Measurements from ENCODE around the gene BBIP1. TPM values are rescaled to one million over a fixed set of nuclear protein-coding genes. Genes with fewer than 3 reads are reported as not detected.

BBIP1 gene
- total RNA-seq (ENCODE audit: unreplicated experiment), result 23.6 TPM
- long read RNA-seq, full-length matches to known transcripts, result 8 of 16 reads
- long read RNA-seq, partial matches to known transcripts, result 3 of 16 reads
- long read RNA-seq, other reads (novel, unspliced or antisense), result 5 of 16 reads

GRCh38 chr10:110918643-110919348 is at the start of gene BBIP1:
BBIP1 (minus strand) TSS chr10:110919180; CDS start chr10:110918157, 1,023 bp downstream.
- Mint-ChIP-seq H3K27ac (ENCODE audit: unreplicated experiment) (peak within 1 kb of the TSS; percentile 100), H3K36me3 (ENCODE audit: low read depth, unreplicated experiment) (no peaks in the 10 kb centered on the region), H3K4me1 (ENCODE audit: unreplicated experiment) (peaks cover 12% of the 10 kb centered on the region), H3K4me3 (ENCODE audit: unreplicated experiment) (peak within 1 kb of the TSS; percentile 99), H3K9me3 (ENCODE audit: unreplicated experiment) (no peaks in the 10 kb centered on the region), H3K27me3 (ENCODE audit: unreplicated experiment) (peaks cover 18% of the 10 kb centered on the region)
- DNase-seq (ENCODE audit: low spot score), result peak; percentile 97
- TF ChIP-seq CTCF (IDR thresholded peaks at IDR 0.05; ENCODE audit: unreplicated experiment), result no peak

GRCh38 chr10:110967645-110968044 is 48.7 kb upstream of the BBIP1 start:
- Mint-ChIP-seq H3K4me1 (ENCODE audit: unreplicated experiment) (peaks cover 10% of the 10 kb centered on the region), H3K4me3 (ENCODE audit: unreplicated experiment) (no peak overlapping the region), H3K27me3 (ENCODE audit: unreplicated experiment) (no peaks in the 10 kb centered on the region), H3K9me3 (ENCODE audit: unreplicated experiment) (no peaks in the 10 kb centered on the region), H3K36me3 (ENCODE audit: low read depth, unreplicated experiment) (no peaks in the 10 kb centered on the region), H3K27ac (ENCODE audit: unreplicated experiment) (no peak overlapping the region)
- no peak for TF ChIP-seq CTCF (IDR thresholded peaks at IDR 0.05; ENCODE audit: unreplicated experiment)
- DNase-seq (ENCODE audit: low spot score), result no peak

DNA sequence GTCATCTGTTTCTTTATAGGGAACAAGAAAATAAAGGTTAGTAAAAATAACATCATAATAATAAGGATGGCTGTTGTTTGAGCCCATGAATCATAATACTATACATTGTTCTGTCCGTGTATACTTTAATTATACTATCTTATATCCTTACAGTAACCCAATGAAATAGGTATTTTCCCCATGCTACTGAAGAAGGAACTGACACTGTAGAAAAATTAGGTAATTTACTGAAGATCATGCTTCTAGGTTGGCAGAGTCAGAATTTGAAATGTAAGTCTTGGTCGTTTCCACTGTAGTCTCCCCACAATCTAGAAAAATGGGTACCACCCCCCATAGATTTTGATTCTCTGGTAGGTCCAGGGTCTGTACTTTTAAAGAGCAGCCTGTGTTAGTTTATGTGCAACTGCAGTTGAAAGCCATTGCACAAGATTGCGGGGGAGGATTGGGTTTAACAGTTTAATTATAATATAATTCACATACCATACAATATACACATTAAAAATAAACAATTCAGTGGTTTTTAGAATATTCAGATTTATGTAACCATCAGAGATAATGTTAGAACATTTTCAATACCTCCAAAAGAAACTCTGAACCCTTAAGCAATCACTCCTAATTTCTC is 48.1 kb upstream of the BBIP1 start:
- H3K9me3 Mint-ChIP-seq (ENCODE audit: unreplicated experiment), result no peaks in the 10 kb centered on the region
- no peaks in the 10 kb centered on the region for H3K36me3 Mint-ChIP-seq (ENCODE audit: low read depth, unreplicated experiment)
- TF ChIP-seq CTCF (IDR thresholded peaks at IDR 0.05; ENCODE audit: unreplicated experiment), result no peak
- H3K27ac Mint-ChIP-seq (ENCODE audit: unreplicated experiment), result no peak overlapping the region
- no peaks in the 10 kb centered on the region for H3K27me3 Mint-ChIP-seq (ENCODE audit: unreplicated experiment)
- no peak for DNase-seq (ENCODE audit: low spot score)
- H3K4me1 Mint-ChIP-seq (ENCODE audit: unreplicated experiment), result peaks cover 10% of the 10 kb centered on the region
- H3K4me3 Mint-ChIP-seq (ENCODE audit: unreplicated experiment), result no peak overlapping the region

DNA sequence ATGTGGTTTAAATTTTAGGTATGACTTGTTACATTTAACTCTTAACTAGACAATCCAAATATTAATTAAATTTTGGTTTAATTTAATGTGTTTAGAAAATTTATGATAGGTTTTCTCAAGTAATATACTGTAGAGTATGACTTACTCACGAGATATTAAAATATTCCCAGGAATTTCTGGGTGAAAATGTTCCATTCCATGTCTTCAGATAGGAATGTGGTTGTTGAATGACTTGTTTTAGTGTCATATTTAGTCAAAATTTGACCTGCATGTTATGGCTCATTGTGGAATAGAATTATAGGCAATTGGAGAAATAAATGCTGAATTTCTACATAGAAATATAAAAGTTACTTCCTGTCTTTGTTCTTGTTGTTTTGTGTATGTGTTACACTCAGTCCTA is 47.2 kb upstream of the BBIP1 start:
- no peaks in the 10 kb centered on the region for H3K27me3 Mint-ChIP-seq (ENCODE audit: unreplicated experiment)
- peaks cover 10% of the 10 kb centered on the region for H3K4me1 Mint-ChIP-seq (ENCODE audit: unreplicated experiment)

More for the DNA sequence above, 47.2 kb upstream of the BBIP1 start:
- no peak overlapping the region for H3K4me3 Mint-ChIP-seq (ENCODE audit: unreplicated experiment)
- TF ChIP-seq CTCF (IDR thresholded peaks at IDR 0.05; ENCODE audit: unreplicated experiment), result no peak
- DNase-seq (ENCODE audit: low spot score), result no peak
- no peaks in the 10 kb centered on the region for H3K9me3 Mint-ChIP-seq (ENCODE audit: unreplicated experiment)
- H3K27ac Mint-ChIP-seq (ENCODE audit: unreplicated experiment), result no peak overlapping the region
- no peaks in the 10 kb centered on the region for H3K36me3 Mint-ChIP-seq (ENCODE audit: low read depth, unreplicated experiment)

All from endothelial cell (in vitro differentiated cells).